Measurements from ENCODE around the gene SLC6A5. TPM values are rescaled to one million over a fixed set of nuclear protein-coding genes. Genes with fewer than 3 reads are reported as not detected.

SLC6A5 gene
- total RNA-seq, 1 donor from 2014 or later = not detected

- DNase-seq (ENCODE audit: low spot score in 2 of 2, unreplicated experiment in 2 of 2) = no peak
- Mint-ChIP-seq H3K36me3 (no peaks in the 10 kb centered on the region), H3K4me1 (no peaks in the 10 kb centered on the region), H3K27me3 (ENCODE audit: low read depth) (peaks cover 79% of the 10 kb centered on the region), H3K4me3 (no peak overlapping the region), H3K9me3 (no peaks in the 10 kb centered on the region), H3K27ac (no peak overlapping the region)
- TF ChIP-seq CTCF (IDR thresholded peaks at IDR 0.05; ENCODE audit: unreplicated experiment) = no peak
Measured at GRCh38 chr11:20654038-20654437, 54.6 kb downstream of the SLC6A5 start.

- no peaks in the 10 kb centered on the region for H3K36me3 Mint-ChIP-seq
- H3K4me3 Mint-ChIP-seq = no peak overlapping the region
- no peaks in the 10 kb centered on the region for H3K4me1 Mint-ChIP-seq
- H3K9me3 Mint-ChIP-seq = no peaks in the 10 kb centered on the region
- H3K27ac Mint-ChIP-seq = no peak overlapping the region
- H3K27me3 Mint-ChIP-seq (ENCODE audit: low read depth) = peaks cover 94% of the 10 kb centered on the region
- no peak for DNase-seq (ENCODE audit: low spot score in 2 of 2, unreplicated experiment in 2 of 2)
- no peak for TF ChIP-seq CTCF (IDR thresholded peaks at IDR 0.05; ENCODE audit: unreplicated experiment)
Measured at GRCh38 chr11:20656901-20657300, 57.5 kb downstream of the SLC6A5 start.

DNA sequence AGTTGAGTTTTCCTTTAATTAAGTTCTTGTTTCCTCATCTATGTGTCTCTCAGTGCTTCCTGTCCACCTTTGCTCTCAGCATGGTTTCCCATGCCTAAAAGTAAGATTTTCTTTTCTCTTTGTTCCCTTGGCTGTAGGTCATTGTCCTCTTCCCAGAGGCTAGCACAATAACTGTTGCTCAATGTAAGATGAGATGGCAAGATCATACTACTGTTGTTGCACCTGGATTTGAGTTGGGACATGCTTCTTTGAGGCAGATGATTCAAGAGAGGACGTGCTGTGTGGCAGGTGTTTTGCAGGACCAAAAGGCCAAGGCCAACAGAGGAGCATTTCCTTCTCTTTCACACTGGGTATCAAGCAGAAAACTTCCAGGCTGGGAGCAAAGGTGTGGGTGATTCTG lies 58.7 kb downstream of the SLC6A5 start:
- peaks cover 4% of the 10 kb centered on the region for H3K9me3 Mint-ChIP-seq
- TF ChIP-seq CTCF (IDR thresholded peaks at IDR 0.05; ENCODE audit: unreplicated experiment) = no peak
- H3K4me3 Mint-ChIP-seq = no peak overlapping the region
- H3K27me3 Mint-ChIP-seq (ENCODE audit: low read depth) = peaks cover 94% of the 10 kb centered on the region
- no peaks in the 10 kb centered on the region for H3K36me3 Mint-ChIP-seq
- no peaks in the 10 kb centered on the region for H3K4me1 Mint-ChIP-seq
- no peak overlapping the region for H3K27ac Mint-ChIP-seq
- no peak for DNase-seq (ENCODE audit: low spot score in 2 of 2, unreplicated experiment in 2 of 2)

- H3K4me1 Mint-ChIP-seq = no peaks in the 10 kb centered on the region
- peaks cover 92% of the 10 kb centered on the region for H3K27me3 Mint-ChIP-seq (ENCODE audit: low read depth)
- DNase-seq (ENCODE audit: low spot score in 2 of 2, unreplicated experiment in 2 of 2) = no peak
- no peak overlapping the region for H3K27ac Mint-ChIP-seq
- H3K9me3 Mint-ChIP-seq = peaks cover 4% of the 10 kb centered on the region
- H3K36me3 Mint-ChIP-seq = no peaks in the 10 kb centered on the region
- TF ChIP-seq CTCF (IDR thresholded peaks at IDR 0.05; ENCODE audit: unreplicated experiment) = no peak
- H3K4me3 Mint-ChIP-seq = no peak overlapping the region
Measured at GRCh38 chr11:20661445-20661844, 62.0 kb downstream of the SLC6A5 start.

DNA sequence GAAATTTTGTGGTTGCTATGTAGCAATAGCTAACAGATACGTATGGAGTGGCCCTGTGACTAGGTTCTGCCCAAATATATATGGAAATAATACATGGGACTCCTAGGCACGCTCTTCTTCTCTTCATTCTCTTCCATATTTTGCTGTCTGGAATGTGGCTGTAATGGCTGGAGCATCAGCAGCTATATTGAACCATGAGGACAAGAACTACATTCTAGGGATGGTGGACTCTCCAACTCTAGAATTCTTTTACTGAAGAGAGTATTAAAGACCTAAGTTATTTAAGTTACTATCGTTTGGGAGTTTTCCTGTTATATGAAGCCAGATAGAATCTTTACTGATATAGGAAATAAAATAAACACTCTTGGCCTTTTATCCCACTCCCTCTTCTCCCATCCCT lies 62.4 kb downstream of the SLC6A5 start:
- H3K27me3 Mint-ChIP-seq (ENCODE audit: low read depth) = peaks cover 92% of the 10 kb centered on the region
- no peak overlapping the region for H3K4me3 Mint-ChIP-seq
- no peak for TF ChIP-seq CTCF (IDR thresholded peaks at IDR 0.05; ENCODE audit: unreplicated experiment)
- peaks cover 4% of the 10 kb centered on the region for H3K9me3 Mint-ChIP-seq
- H3K4me1 Mint-ChIP-seq = no peaks in the 10 kb centered on the region
- no peak for DNase-seq (ENCODE audit: low spot score in 2 of 2, unreplicated experiment in 2 of 2)
- H3K36me3 Mint-ChIP-seq = no peaks in the 10 kb centered on the region
- no peak overlapping the region for H3K27ac Mint-ChIP-seq
